ENCODE data around the gene CTNND2. TPM values are rescaled to one million over a fixed set of nuclear protein-coding genes. Genes with fewer than 3 reads are reported as not detected.

Gene CTNND2
- total and polyA plus RNA-seq, 9 of the 15 experiments (the other 6 are each of a cell fraction or from before 2014, with no cell fraction given): 0.03 to 0.35 TPM; not detected in 7

DNA sequence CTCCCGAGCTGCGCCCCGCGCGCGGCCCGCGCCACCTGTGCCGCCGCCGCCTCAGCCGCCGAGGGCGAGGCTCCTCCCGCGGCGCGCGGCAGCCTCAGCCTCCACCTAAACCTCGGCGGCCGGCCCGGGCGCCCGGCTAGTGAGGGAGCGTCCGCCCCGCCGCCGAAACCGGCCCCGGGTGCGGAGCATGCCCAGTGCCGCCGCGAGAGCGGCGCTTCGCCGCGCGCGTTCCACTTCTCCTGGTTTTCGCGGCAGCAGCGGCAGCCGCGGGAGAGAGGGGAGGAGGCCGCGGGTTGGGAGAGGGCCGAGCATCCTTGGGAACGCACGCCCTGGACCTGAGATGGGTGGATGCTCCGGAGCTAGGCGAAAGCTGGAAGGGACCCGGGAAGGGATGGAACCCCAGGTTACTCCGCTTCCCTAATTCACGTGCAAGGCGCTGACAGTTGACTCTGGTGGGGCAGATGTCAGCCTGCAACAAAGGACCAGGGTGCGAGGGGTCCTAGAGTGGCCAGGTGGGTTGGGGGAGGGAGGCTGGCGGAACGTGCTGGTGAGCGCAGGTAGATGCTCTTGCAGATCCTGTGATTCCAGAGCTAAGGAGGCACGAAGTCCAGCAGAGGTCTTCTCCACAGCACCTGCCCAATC, at the start of gene CTNND2 (continued):
- TF ChIP-seq ARID3A (IDR thresholded peaks at IDR 0.05; ENCODE audit: borderline replicate concordance, low read depth, low read length) (no peak), C11orf30 (IDR thresholded peaks at IDR 0.05; ENCODE audit: low read depth) (no peak)

DNA sequence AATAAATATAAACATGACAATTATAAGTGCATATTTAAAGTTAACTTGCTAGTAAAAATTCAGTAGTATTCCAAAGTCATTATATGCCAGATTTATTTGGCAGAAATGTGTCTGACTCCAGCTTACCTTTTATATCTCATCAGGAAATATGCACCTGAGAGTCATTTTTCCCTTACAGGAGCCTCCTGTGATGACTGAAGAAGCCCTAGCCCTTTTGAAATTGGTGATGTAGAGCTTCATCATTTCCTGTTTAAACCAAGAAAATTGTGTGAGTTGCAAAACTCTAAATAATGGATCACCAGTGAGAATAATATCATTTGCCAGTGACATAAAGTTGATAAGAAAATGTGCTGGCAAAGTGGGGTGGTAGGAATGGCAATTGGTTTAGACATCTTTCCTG, 42.1 kb upstream of the CTNND2 start:
- H3K9ac ChIP-seq (ENCODE audit: insufficient read depth in 1 of 2, low read depth in 2 of 2, low read length in 2 of 2): no peak overlapping the region
- no peak overlapping the region for H3K27ac ChIP-seq (ENCODE audit: extremely low read depth, low read depth, low read length)
- FAIRE-seq (no peak), ATAC-seq (no peak), DNase-seq (ENCODE audit: extremely low read depth in 1 of 4, low spot score in 3 of 4) (no peak)
- H3K27me3 ChIP-seq (ENCODE audit: control insufficient read depth in 2 of 2, insufficient read depth in 2 of 2, low read length in 2 of 2): no peaks in the 10 kb centered on the region
- no peaks in the 10 kb centered on the region for H3K36me3 ChIP-seq (ENCODE audit: control insufficient read depth, insufficient read depth, low read length)
- no peak overlapping the region for H3K4me3 ChIP-seq
- H4K20me1 ChIP-seq (replicated peaks; ENCODE audit: control insufficient read depth, insufficient read depth, low read length): no peaks in the 10 kb centered on the region
- H3K9me3 ChIP-seq (replicated peaks; ENCODE audit: control insufficient read depth, insufficient read depth, low read depth, low read length): no peaks in the 10 kb centered on the region; the same call in none of the 2 replicates
- in situ Hi-C loops (cut with MboI) (no loop called here), intact Hi-C loops (cut with micrococcal nuclease) (no loop called here)
- ChIA-PET POLR2A (interaction anchor here (0.6 kb wide), 1 partner anchor 318 kb away, joined by 3 read pairs; no protein-coding TSS in a partner anchor), CTCF (ENCODE audit: low intra/inter-chr PET ratio) (no interaction called here)
- no peaks in the 10 kb centered on the region for H3K9me1 ChIP-seq (ENCODE audit: control insufficient read depth, insufficient read depth, low read length)
- H3K4me1 ChIP-seq (replicated peaks in 1 of 2; ENCODE audit: control insufficient read depth in 2 of 2, insufficient read depth in 2 of 2, low read length in 2 of 2): no peaks in the 10 kb centered on the region
- TF ChIP-seq DACH1 (IDR thresholded peaks at IDR 0.05; ENCODE audit: partially characterized antibody): no peak
- no peak for TF ChIP-seq TRIM28 (IDR thresholded peaks at IDR 0.05)
- TF ChIP-seq RFX7 (CRISPR knock-in tag; IDR thresholded peaks at IDR 0.05): no peak
- TF ChIP-seq PHB2 (IDR thresholded peaks at IDR 0.05; ENCODE audit: low read depth): no peak
- TF ChIP-seq POLR2AphosphoS2 (IDR thresholded peaks at IDR 0.05; ENCODE audit: low read length): no peak
- TF ChIP-seq ZBTB5 (IDR thresholded peaks at IDR 0.05): no peak
- TF ChIP-seq BMI1 (IDR thresholded peaks at IDR 0.05; ENCODE audit: low read length): no peak
- no peak for TF ChIP-seq USF1 (CRISPR knock-in tag; IDR thresholded peaks at IDR 0.05)
- TF ChIP-seq, protein P1, sequence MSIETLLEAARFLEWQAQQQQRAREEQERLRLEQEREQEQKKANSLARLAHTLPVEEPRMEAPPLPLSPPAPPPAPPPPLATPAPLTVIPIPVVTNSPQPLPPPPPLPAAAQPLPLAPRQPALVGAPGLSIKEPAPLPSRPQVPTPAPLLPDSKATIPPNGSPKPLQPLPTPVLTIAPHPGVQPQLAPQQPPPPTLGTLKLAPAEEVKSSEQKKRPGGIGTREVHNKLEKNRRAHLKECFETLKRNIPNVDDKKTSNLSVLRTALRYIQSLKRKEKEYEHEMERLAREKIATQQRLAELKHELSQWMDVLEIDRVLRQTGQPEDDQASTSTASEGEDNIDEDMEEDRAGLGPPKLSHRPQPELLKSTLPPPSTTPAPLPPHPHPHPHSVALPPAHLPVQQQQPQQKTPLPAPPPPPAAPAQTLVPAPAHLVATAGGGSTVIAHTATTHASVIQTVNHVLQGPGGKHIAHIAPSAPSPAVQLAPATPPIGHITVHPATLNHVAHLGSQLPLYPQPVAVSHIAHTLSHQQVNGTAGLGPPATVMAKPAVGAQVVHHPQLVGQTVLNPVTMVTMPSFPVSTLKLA (conservative IDR thresholded peaks at IDR 0.05): no peak
- H2AFZ ChIP-seq (ENCODE audit: low read depth, low read length): no peak overlapping the region
- no peak overlapping the region for H3K4me2 ChIP-seq (ENCODE audit: insufficient read depth, low read length)
- no TSS peak for BruUV-seq (replicated peaks)
- no peaks in the 10 kb centered on the region for H3K79me2 ChIP-seq (ENCODE audit: control insufficient read depth, insufficient read depth, low read length)

Measured in K562 (cell line).